ENCODE data around the gene AP3M1.
A peak's percentile ranks its signal among the peaks of the same experiment; 100 is the strongest.
"Not testable (repeated sequence)": the region's sequence is repeated elsewhere in the genome, so short reads cannot be mapped to it uniquely, and the experiment has no call there.

AP3M1 gene

GRCh38 chr10:74151879-74152722, 1.5 kb upstream of the AP3M1 start:
- Mint-ChIP-seq H3K4me3 (no peak overlapping the region), H3K9me3 (no peaks in the 10 kb centered on the region), H3K36me3 (ENCODE audit: insufficient read depth) (peaks cover 10% of the 10 kb centered on the region), H3K27me3 (no peaks in the 10 kb centered on the region), H3K27ac (ENCODE audit: low read depth) (no peak overlapping the region), H3K4me1 (peaks cover 39% of the 10 kb centered on the region)
- no peak for ATAC-seq (replicated peaks; ENCODE audit: extremely low read depth, poor library complexity, severe bottlenecking)
- DNase-seq (ENCODE audit: low spot score in 2 of 2) = no peak

- peak; percentile 92 for ATAC-seq (replicated peaks; ENCODE audit: extremely low read depth, poor library complexity, severe bottlenecking)
- no peak within 1 kb of the TSS for H3K4me3 Mint-ChIP-seq
- no peak within 1 kb of the TSS for H3K27ac Mint-ChIP-seq (ENCODE audit: low read depth)
- DNase-seq (ENCODE audit: low spot score in 2 of 2) = peak; percentile 100
- H3K9me3 Mint-ChIP-seq = no peaks in the 10 kb centered on the region
- no peaks in the 10 kb centered on the region for H3K27me3 Mint-ChIP-seq
- peaks cover 10% of the 10 kb centered on the region for H3K36me3 Mint-ChIP-seq (ENCODE audit: insufficient read depth)
- H3K4me1 Mint-ChIP-seq = peaks cover 36% of the 10 kb centered on the region
These were observed 606 bp upstream of the AP3M1 start, which contains the start of gene ADK for GRCh38 chr10:74150990-74151878. ADK (plus strand) TSS chr10:74151221; CDS start chr10:74151279, 58 bp downstream.

- Mint-ChIP-seq H3K4me1 (peaks cover 23% of the 10 kb centered on the region), H3K36me3 (ENCODE audit: insufficient read depth) (peaks cover 16% of the 10 kb centered on the region)
- not testable (repeated sequence) for DNase-seq (ENCODE audit: low spot score in 2 of 2); H3K4me3 Mint-ChIP-seq; H3K27me3 Mint-ChIP-seq; H3K9me3 Mint-ChIP-seq; ATAC-seq (replicated peaks; ENCODE audit: extremely low read depth, poor library complexity, severe bottlenecking); H3K27ac Mint-ChIP-seq (ENCODE audit: low read depth)
These were observed 3.6 kb downstream of the AP3M1 start for GRCh38 chr10:74146980-74147379.

GRCh38 chr10:74145133-74145532, 5.5 kb downstream of the AP3M1 start:
- no peak for ATAC-seq (replicated peaks; ENCODE audit: extremely low read depth, poor library complexity, severe bottlenecking)
- H3K9me3 Mint-ChIP-seq = no peaks in the 10 kb centered on the region
- H3K36me3 Mint-ChIP-seq (ENCODE audit: insufficient read depth) = peaks cover 16% of the 10 kb centered on the region
- H3K27me3 Mint-ChIP-seq = no peaks in the 10 kb centered on the region
- H3K4me3 Mint-ChIP-seq = no peak overlapping the region
- DNase-seq (ENCODE audit: low spot score in 2 of 2) = no peak
- H3K27ac Mint-ChIP-seq (ENCODE audit: low read depth) = no peak overlapping the region
- peaks cover 23% of the 10 kb centered on the region for H3K4me1 Mint-ChIP-seq

GRCh38 chr10:74140553-74140952, 10.1 kb downstream of the AP3M1 start:
- Mint-ChIP-seq H3K27ac (ENCODE audit: low read depth) (no peak overlapping the region), H3K36me3 (ENCODE audit: insufficient read depth) (peaks cover 34% of the 10 kb centered on the region), H3K9me3 (no peaks in the 10 kb centered on the region), H3K4me1 (peaks cover 2% of the 10 kb centered on the region), H3K4me3 (no peak overlapping the region), H3K27me3 (no peaks in the 10 kb centered on the region)
- ATAC-seq (replicated peaks; ENCODE audit: extremely low read depth, poor library complexity, severe bottlenecking) = no peak
- no peak for DNase-seq (ENCODE audit: low spot score in 2 of 2)

GRCh38 chr10:74139981-74140380, 10.6 kb downstream of the AP3M1 start:
- H3K4me1 Mint-ChIP-seq = no peaks in the 10 kb centered on the region
- no peak overlapping the region for H3K4me3 Mint-ChIP-seq
- peaks cover 36% of the 10 kb centered on the region for H3K36me3 Mint-ChIP-seq (ENCODE audit: insufficient read depth)
- no peaks in the 10 kb centered on the region for H3K27me3 Mint-ChIP-seq
- no peak overlapping the region for H3K27ac Mint-ChIP-seq (ENCODE audit: low read depth)
- no peaks in the 10 kb centered on the region for H3K9me3 Mint-ChIP-seq
- ATAC-seq (replicated peaks; ENCODE audit: extremely low read depth, poor library complexity, severe bottlenecking) = no peak
- DNase-seq (ENCODE audit: low spot score in 2 of 2) = no peak

- peaks cover 43% of the 10 kb centered on the region for H3K36me3 Mint-ChIP-seq (ENCODE audit: insufficient read depth)
- H3K27ac Mint-ChIP-seq (ENCODE audit: low read depth); ATAC-seq (replicated peaks; ENCODE audit: extremely low read depth, poor library complexity, severe bottlenecking); H3K27me3 Mint-ChIP-seq; H3K4me3 Mint-ChIP-seq; H3K4me1 Mint-ChIP-seq; DNase-seq (ENCODE audit: low spot score in 2 of 2); H3K9me3 Mint-ChIP-seq: not testable (repeated sequence)
These were observed 12.0 kb downstream of the AP3M1 start for GRCh38 chr10:74138596-74138995.

- H3K36me3 Mint-ChIP-seq (ENCODE audit: insufficient read depth) = peaks cover 48% of the 10 kb centered on the region
- H3K4me3 Mint-ChIP-seq = no peak overlapping the region
- H3K27me3 Mint-ChIP-seq = no peaks in the 10 kb centered on the region
- no peaks in the 10 kb centered on the region for H3K4me1 Mint-ChIP-seq
- DNase-seq (ENCODE audit: low spot score in 2 of 2) (no peak), ATAC-seq (replicated peaks; ENCODE audit: extremely low read depth, poor library complexity, severe bottlenecking) (no peak)
- no peaks in the 10 kb centered on the region for H3K9me3 Mint-ChIP-seq
- no peak overlapping the region for H3K27ac Mint-ChIP-seq (ENCODE audit: low read depth)
These were observed 12.6 kb downstream of the AP3M1 start for GRCh38 chr10:74137992-74138391.

GRCh38 chr10:74135452-74135851, 15.2 kb downstream of the AP3M1 start:
- Mint-ChIP-seq H3K36me3 (ENCODE audit: insufficient read depth) (peaks cover 58% of the 10 kb centered on the region), H3K4me3 (no peak overlapping the region), H3K9me3 (no peaks in the 10 kb centered on the region), H3K4me1 (no peaks in the 10 kb centered on the region), H3K27me3 (no peaks in the 10 kb centered on the region), H3K27ac (ENCODE audit: low read depth) (no peak overlapping the region)
- DNase-seq (ENCODE audit: low spot score in 2 of 2) (no peak), ATAC-seq (replicated peaks; ENCODE audit: extremely low read depth, poor library complexity, severe bottlenecking) (no peak)

GRCh38 chr10:74133923-74134820, 16.5 kb downstream of the AP3M1 start:
- Mint-ChIP-seq H3K27ac (ENCODE audit: low read depth) (no peak overlapping the region), H3K27me3 (no peaks in the 10 kb centered on the region), H3K9me3 (no peaks in the 10 kb centered on the region), H3K36me3 (ENCODE audit: insufficient read depth) (peaks cover 62% of the 10 kb centered on the region), H3K4me3 (no peak overlapping the region), H3K4me1 (no peaks in the 10 kb centered on the region)
- no peak for DNase-seq (ENCODE audit: low spot score in 2 of 2)
- no peak for ATAC-seq (replicated peaks; ENCODE audit: extremely low read depth, poor library complexity, severe bottlenecking)

- H3K4me3 Mint-ChIP-seq = no peak overlapping the region
- H3K9me3 Mint-ChIP-seq = no peaks in the 10 kb centered on the region
- peaks cover 7% of the 10 kb centered on the region for H3K4me1 Mint-ChIP-seq
- H3K27ac Mint-ChIP-seq (ENCODE audit: low read depth) = no peak overlapping the region
- H3K27me3 Mint-ChIP-seq = no peaks in the 10 kb centered on the region
- ATAC-seq (replicated peaks; ENCODE audit: extremely low read depth, poor library complexity, severe bottlenecking) (no peak), DNase-seq (ENCODE audit: low spot score in 2 of 2) (no peak)
- peaks cover 62% of the 10 kb centered on the region for H3K36me3 Mint-ChIP-seq (ENCODE audit: insufficient read depth)
These were observed 27.5 kb downstream of the AP3M1 start for GRCh38 chr10:74123081-74123480.

- H3K4me3 Mint-ChIP-seq = no peak overlapping the region
- no peak for DNase-seq (ENCODE audit: low spot score in 2 of 2)
- no peak for ATAC-seq (replicated peaks; ENCODE audit: extremely low read depth, poor library complexity, severe bottlenecking)
- peaks cover 7% of the 10 kb centered on the region for H3K4me1 Mint-ChIP-seq
- peak overlapping the region; percentile 61 for H3K27ac Mint-ChIP-seq (ENCODE audit: low read depth)
- H3K36me3 Mint-ChIP-seq (ENCODE audit: insufficient read depth) = peaks cover 64% of the 10 kb centered on the region
- no peaks in the 10 kb centered on the region for H3K27me3 Mint-ChIP-seq
- H3K9me3 Mint-ChIP-seq = no peaks in the 10 kb centered on the region
These were observed 28.6 kb downstream of the AP3M1 start for GRCh38 chr10:74122060-74122459.

Data from central memory CD8-positive, alpha-beta T cell (primary cell).